WTC11 (cell line): ENCODE results near the gene DDR2.

Experiments
- CREB1 ChIP-seq: sonication (generic); formaldehyde crosslinking; IDR thresholded peaks from 2 replicates; pipeline ENCODE4 v1.8.0; 2023; ENCODE audit warnings: mild to moderate bottlenecking, missing genetic modification reagents
- CTCF ChIP-seq: fragments of 200-600 bp; IDR thresholded peaks from 2 replicates; pipeline ENCODE4 v1.8.0; 2022; ENCODE audit warnings: antibody characterized with exemption
- GTF2I ChIP-seq: fragments of 250-450 bp; sonication (Bioruptor Pico); conservative IDR thresholded peaks from 2 replicates; pipeline ENCODE4 v1.4.0; 2021; ENCODE audit warnings: mild to moderate bottlenecking
- IRF2 ChIP-seq: sonication (generic); formaldehyde crosslinking; IDR thresholded peaks from 2 replicates; pipeline ENCODE4 v1.8.0; 2022; ENCODE audit warnings: low read depth, missing genetic modification reagents, borderline replicate concordance
- JUN ChIP-seq: sonication (generic); formaldehyde crosslinking; IDR thresholded peaks from 2 replicates; pipeline ENCODE4 v1.8.0; 2023; ENCODE audit warnings: mild to moderate bottlenecking, missing genetic modification reagents
- NFYB ChIP-seq: sonication (generic); formaldehyde crosslinking; conservative IDR thresholded peaks from 2 replicates; pipeline ENCODE4 v1.8.0; 2022; ENCODE audit warnings: low read depth, missing genetic modification reagents
- NR3C1 ChIP-seq: sonication (generic); formaldehyde crosslinking; conservative IDR thresholded peaks from 2 replicates; pipeline ENCODE4 v1.8.1; 2023; ENCODE audit warnings: low read depth, mild to moderate bottlenecking, missing genetic modification reagents
- ZNF416 ChIP-seq: fragments of 250-450 bp; sonication (Bioruptor Pico); IDR thresholded peaks from 2 replicates; pipeline ENCODE4 v1.9.0; 2021; ENCODE audit warnings: mild to moderate bottlenecking, inconsistent platforms
- TF ChIP-seq, protein P1 (sequence below): sonication (generic); formaldehyde crosslinking; IDR thresholded peaks from 2 replicates; pipeline ENCODE4 v1.8.0; 2022; ENCODE audit warnings: mild to moderate bottlenecking, missing genetic modification reagents
- TF ChIP-seq, protein P2 (sequence below): fragments of 250-450 bp; sonication (Bioruptor Pico); IDR thresholded peaks from 2 replicates; pipeline ENCODE4 v1.8.0; 2021; ENCODE audit warnings: mild to moderate bottlenecking
- TF ChIP-seq, protein P3 (sequence below): sonication (generic); formaldehyde crosslinking; IDR thresholded peaks from 2 replicates; pipeline ENCODE4 v1.8.0; 2022; ENCODE audit warnings: mild to moderate bottlenecking, missing genetic modification reagents

- TF ChIP-seq NR3C1 (CRISPR knock-in tag) (no peak), IRF2 (CRISPR knock-in tag) (no peak), CTCF (no peak), ZNF416 (no peak), CREB1 (no peak), NFYB (CRISPR knock-in tag) (no peak), JUN (no peak), GTF2I (CRISPR knock-in tag) (no peak)
- TF ChIP-seq, protein P1, sequence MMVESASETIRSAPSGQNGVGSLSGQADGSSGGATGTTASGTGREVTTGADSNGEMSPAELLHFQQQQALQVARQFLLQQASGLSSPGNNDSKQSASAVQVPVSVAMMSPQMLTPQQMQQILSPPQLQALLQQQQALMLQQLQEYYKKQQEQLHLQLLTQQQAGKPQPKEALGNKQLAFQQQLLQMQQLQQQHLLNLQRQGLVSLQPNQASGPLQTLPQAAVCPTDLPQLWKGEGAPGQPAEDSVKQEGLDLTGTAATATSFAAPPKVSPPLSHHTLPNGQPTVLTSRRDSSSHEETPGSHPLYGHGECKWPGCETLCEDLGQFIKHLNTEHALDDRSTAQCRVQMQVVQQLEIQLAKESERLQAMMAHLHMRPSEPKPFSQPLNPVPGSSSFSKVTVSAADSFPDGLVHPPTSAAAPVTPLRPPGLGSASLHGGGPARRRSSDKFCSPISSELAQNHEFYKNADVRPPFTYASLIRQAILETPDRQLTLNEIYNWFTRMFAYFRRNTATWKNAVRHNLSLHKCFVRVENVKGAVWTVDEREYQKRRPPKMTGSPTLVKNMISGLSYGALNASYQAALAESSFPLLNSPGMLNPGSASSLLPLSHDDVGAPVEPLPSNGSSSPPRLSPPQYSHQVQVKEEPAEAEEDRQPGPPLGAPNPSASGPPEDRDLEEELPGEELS (CRISPR knock-in tag): no peak
- TF ChIP-seq, protein P2, sequence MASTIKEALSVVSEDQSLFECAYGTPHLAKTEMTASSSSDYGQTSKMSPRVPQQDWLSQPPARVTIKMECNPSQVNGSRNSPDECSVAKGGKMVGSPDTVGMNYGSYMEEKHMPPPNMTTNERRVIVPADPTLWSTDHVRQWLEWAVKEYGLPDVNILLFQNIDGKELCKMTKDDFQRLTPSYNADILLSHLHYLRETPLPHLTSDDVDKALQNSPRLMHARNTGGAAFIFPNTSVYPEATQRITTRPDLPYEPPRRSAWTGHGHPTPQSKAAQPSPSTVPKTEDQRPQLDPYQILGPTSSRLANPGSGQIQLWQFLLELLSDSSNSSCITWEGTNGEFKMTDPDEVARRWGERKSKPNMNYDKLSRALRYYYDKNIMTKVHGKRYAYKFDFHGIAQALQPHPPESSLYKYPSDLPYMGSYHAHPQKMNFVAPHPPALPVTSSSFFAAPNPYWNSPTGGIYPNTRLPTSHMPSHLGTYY (CRISPR knock-in tag): no peak
- TF ChIP-seq, protein P3, sequence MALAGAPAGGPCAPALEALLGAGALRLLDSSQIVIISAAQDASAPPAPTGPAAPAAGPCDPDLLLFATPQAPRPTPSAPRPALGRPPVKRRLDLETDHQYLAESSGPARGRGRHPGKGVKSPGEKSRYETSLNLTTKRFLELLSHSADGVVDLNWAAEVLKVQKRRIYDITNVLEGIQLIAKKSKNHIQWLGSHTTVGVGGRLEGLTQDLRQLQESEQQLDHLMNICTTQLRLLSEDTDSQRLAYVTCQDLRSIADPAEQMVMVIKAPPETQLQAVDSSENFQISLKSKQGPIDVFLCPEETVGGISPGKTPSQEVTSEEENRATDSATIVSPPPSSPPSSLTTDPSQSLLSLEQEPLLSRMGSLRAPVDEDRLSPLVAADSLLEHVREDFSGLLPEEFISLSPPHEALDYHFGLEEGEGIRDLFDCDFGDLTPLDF (CRISPR knock-in tag): no peak
Measured at GRCh38 chr1:162733336-162733590, 101.0 kb downstream of the DDR2 start.
